GM23338 (cell line): ENCODE results near the gene CELF2. TPM values are rescaled to one million over a fixed set of nuclear protein-coding genes. Genes with fewer than 3 reads are reported as not detected.
A peak's percentile ranks its signal among the peaks of the same experiment; 100 is the strongest.

Experiments used
- ATAC-seq: fragments of 200-7000 bp; cut with Tn5 transposase; 3 replicates; pipeline ENCODE4 v1.9.1; 2020
- DNase-seq: peaks from one replicate; pipeline ENCODE4 v3.0.0-alpha.2; 2015; ENCODE audit warnings: low spot score
- H2AFZ ChIP-seq: fragments of 200-600 bp; sonication (generic); 2 replicates; pipeline ENCODE4 v1.8.0; 2016; ENCODE audit warnings: antibody characterized with exemption, mild to moderate bottlenecking, moderate library complexity
- H3F3A ChIP-seq: fragments of 200-600 bp; sonication (generic); replicated peaks from 2 replicates; pipeline ENCODE4 v1.8.0; 2017; ENCODE audit warnings: antibody characterized with exemption, mixed run types, low read depth
- H3K27ac ChIP-seq: fragments of 200-600 bp; sonication (generic); 2 replicates; pipeline ENCODE4 v1.6.1; 2016; ENCODE audit warnings: low read depth
- H3K27me3 ChIP-seq: fragments of 200-600 bp; sonication (generic); 2 replicates; pipeline ENCODE4 v1.8.0; 2016; ENCODE audit warnings: mild to moderate bottlenecking, mixed run types, moderate library complexity; ENCODE audit not compliant: insufficient read depth
- H3K36me3 ChIP-seq: fragments of 200-600 bp; sonication (generic); 2 replicates; pipeline ENCODE4 v1.8.0; 2016; ENCODE audit warnings: mild to moderate bottlenecking; ENCODE audit not compliant: insufficient read depth
- H3K4me1 ChIP-seq: fragments of 200-600 bp; sonication (generic); 2 replicates; pipeline ENCODE4 v1.8.0; 2016; ENCODE audit warnings: mild to moderate bottlenecking, moderate library complexity; ENCODE audit not compliant: insufficient read depth
- H3K4me2 ChIP-seq: fragments of 200-600 bp; sonication (generic); 2 replicates; pipeline ENCODE4 v1.7.1; 2017; ENCODE audit warnings: mixed run types
- H3K4me3 ChIP-seq: fragments of 200-600 bp; sonication (generic); 2 replicates; pipeline ENCODE4 v1.6.1; 2016; ENCODE audit warnings: mixed run types
- H3K79me2 ChIP-seq: fragments of 200-600 bp; sonication (generic); replicated peaks from 2 replicates; pipeline ENCODE4 v1.8.0; 2017; ENCODE audit warnings: mild to moderate bottlenecking; ENCODE audit not compliant: insufficient read depth
- H3K9me2 ChIP-seq: fragments of 200-600 bp; sonication (generic); 2 replicates; pipeline ENCODE4 v1.8.0; 2017; ENCODE audit not compliant: insufficient read depth
- H4K20me1 ChIP-seq: fragments of 200-600 bp; sonication (generic); replicated peaks from 2 replicates; pipeline ENCODE4 v1.8.0; 2017; ENCODE audit warnings: mild to moderate bottlenecking; ENCODE audit not compliant: insufficient read depth
- H3K27ac Mint-ChIP-seq: 2 replicates; pipeline ENCODE4 v1.8.0; 2020; ENCODE audit warnings: inconsistent platforms, mild to moderate bottlenecking, moderate library complexity, mixed read lengths
- H3K27me3 Mint-ChIP-seq: 3 replicates; pipeline ENCODE4 v1.8.0; 2022; ENCODE audit warnings: low read depth, mild to moderate bottlenecking, moderate library complexity, mixed read lengths, inconsistent platforms; ENCODE audit not compliant: insufficient read depth, poor library complexity
- H3K36me3 Mint-ChIP-seq: 3 replicates; pipeline ENCODE4 v1.8.0; 2021; ENCODE audit warnings: low read depth, mild to moderate bottlenecking, inconsistent platforms, moderate library complexity, mixed read lengths
- H3K4me1 Mint-ChIP-seq: 3 replicates; pipeline ENCODE4 v1.8.0; 2020; ENCODE audit warnings: mild to moderate bottlenecking, inconsistent platforms, mixed read lengths
- H3K4me3 Mint-ChIP-seq: 3 replicates; pipeline ENCODE4 v1.8.0; 2021; ENCODE audit warnings: moderate library complexity, mild to moderate bottlenecking, inconsistent platforms, mixed read lengths
- H3K9me3 Mint-ChIP-seq: 3 replicates; pipeline ENCODE4 v1.8.0; 2020; ENCODE audit warnings: moderate library complexity, mild to moderate bottlenecking, inconsistent platforms, mixed read lengths
- CREB1 ChIP-seq: fragments of 250-450 bp; sonication (Bioruptor Pico); IDR thresholded peaks from 2 replicates; pipeline ENCODE4 v1.5.0; 2020; ENCODE audit warnings: low read depth, mild to moderate bottlenecking, moderate library complexity
- ETS1 ChIP-seq: IDR thresholded peaks from 2 replicates; pipeline ENCODE4 v1.6.1; 2016; ENCODE audit warnings: antibody characterized with exemption
- JUNB ChIP-seq: IDR thresholded peaks from one replicate; pipeline ENCODE4 v1.6.1; 2016; ENCODE audit warnings: antibody characterized with exemption; ENCODE audit not compliant: unreplicated experiment
- NANOG ChIP-seq: IDR thresholded peaks from 2 replicates; pipeline ENCODE4 v1.6.1; 2016; ENCODE audit warnings: antibody characterized with exemption, borderline replicate concordance
- POLR2AphosphoS5 ChIP-seq: IDR thresholded peaks from 2 replicates; pipeline ENCODE4 v1.6.1; 2016; ENCODE audit warnings: antibody characterized with exemption, low read depth
- ZNF331 ChIP-seq: fragments of 250-450 bp; sonication (Bioruptor Pico); IDR thresholded peaks from 2 replicates; pipeline ENCODE4 v1.5.0; 2020; ENCODE audit warnings: low read depth, mild to moderate bottlenecking, moderate library complexity
- polyA plus RNA-seq: library from polyadenylated mRNA; unstranded; fragments of >200 nt; fragmentation: Nextera tagmentation; extraction: Ambion mirVana; gene quantifications from 2 replicates; pipeline ENCODE4 v1.2.1, GENCODE V29; 2016
- total RNA-seq: library from RNA; depleted of rRNA; stranded (reverse); fragments of >200 nt; shearing (Covaris generic); gene quantifications from 2 replicates; pipeline ENCODE4 v1.2.3, GENCODE V29; 2014
- TF ChIP-seq, protein P1 (sequence below): IDR thresholded peaks from one replicate; pipeline ENCODE4 v1.6.1; 2018; ENCODE audit warnings: antibody characterized with exemption; ENCODE audit not compliant: unreplicated experiment

The CELF2 gene
- total and polyA plus RNA-seq, 2 experiments from 2014 or later, result 18.1 to 22.5 TPM

GRCh38 chr10:11026773-11027172 is 9.1 kb downstream of the CELF2 start (continued):
- TF ChIP-seq ETS1 (no peak), ZNF331 (no peak), JUNB (no peak), POLR2AphosphoS5 (no peak), CREB1 (CRISPR knock-in tag) (no peak)
- TF ChIP-seq, protein P1, sequence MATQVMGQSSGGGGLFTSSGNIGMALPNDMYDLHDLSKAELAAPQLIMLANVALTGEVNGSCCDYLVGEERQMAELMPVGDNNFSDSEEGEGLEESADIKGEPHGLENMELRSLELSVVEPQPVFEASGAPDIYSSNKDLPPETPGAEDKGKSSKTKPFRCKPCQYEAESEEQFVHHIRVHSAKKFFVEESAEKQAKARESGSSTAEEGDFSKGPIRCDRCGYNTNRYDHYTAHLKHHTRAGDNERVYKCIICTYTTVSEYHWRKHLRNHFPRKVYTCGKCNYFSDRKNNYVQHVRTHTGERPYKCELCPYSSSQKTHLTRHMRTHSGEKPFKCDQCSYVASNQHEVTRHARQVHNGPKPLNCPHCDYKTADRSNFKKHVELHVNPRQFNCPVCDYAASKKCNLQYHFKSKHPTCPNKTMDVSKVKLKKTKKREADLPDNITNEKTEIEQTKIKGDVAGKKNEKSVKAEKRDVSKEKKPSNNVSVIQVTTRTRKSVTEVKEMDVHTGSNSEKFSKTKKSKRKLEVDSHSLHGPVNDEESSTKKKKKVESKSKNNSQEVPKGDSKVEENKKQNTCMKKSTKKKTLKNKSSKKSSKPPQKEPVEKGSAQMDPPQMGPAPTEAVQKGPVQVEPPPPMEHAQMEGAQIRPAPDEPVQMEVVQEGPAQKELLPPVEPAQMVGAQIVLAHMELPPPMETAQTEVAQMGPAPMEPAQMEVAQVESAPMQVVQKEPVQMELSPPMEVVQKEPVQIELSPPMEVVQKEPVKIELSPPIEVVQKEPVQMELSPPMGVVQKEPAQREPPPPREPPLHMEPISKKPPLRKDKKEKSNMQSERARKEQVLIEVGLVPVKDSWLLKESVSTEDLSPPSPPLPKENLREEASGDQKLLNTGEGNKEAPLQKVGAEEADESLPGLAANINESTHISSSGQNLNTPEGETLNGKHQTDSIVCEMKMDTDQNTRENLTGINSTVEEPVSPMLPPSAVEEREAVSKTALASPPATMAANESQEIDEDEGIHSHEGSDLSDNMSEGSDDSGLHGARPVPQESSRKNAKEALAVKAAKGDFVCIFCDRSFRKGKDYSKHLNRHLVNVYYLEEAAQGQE, result no peak

GRCh38 chr10:11034762-11035161 is 17.1 kb downstream of the CELF2 start:
- no peak overlapping the region for H3K4me3 ChIP-seq
- no peaks in the 10 kb centered on the region for H3K9me3 Mint-ChIP-seq
- H4K20me1 ChIP-seq, result no peaks in the 10 kb centered on the region
- H3K9me2 ChIP-seq, result peaks cover 6% of the 10 kb centered on the region; the same call in 1 of the 2 replicates
- peak overlapping the region; percentile 85 for H3K27ac Mint-ChIP-seq
- peaks cover 35% of the 10 kb centered on the region for H3K4me1 Mint-ChIP-seq
- H3K4me3 Mint-ChIP-seq, result no peak overlapping the region
- peak overlapping the region; percentile 28; the same call in 1 of the 2 replicates for H3K4me2 ChIP-seq
- ATAC-seq, result no peak
- no peaks in the 10 kb centered on the region for H3K27me3 ChIP-seq
- TF ChIP-seq ETS1, result no peak
- H3K36me3 Mint-ChIP-seq, result no peaks in the 10 kb centered on the region
- DNase-seq, result no peak
- no peak overlapping the region for H2AFZ ChIP-seq
- no peaks in the 10 kb centered on the region for H3K27me3 Mint-ChIP-seq
- H3K27ac ChIP-seq, result peak overlapping the region; percentile 65; the same call in 1 of the 2 replicates
- H3F3A ChIP-seq, result no peaks in the 10 kb centered on the region
- H3K4me1 ChIP-seq, result peaks cover 12% of the 10 kb centered on the region
- peaks cover 16% of the 10 kb centered on the region for H3K79me2 ChIP-seq
- no peaks in the 10 kb centered on the region for H3K36me3 ChIP-seq

DNA sequence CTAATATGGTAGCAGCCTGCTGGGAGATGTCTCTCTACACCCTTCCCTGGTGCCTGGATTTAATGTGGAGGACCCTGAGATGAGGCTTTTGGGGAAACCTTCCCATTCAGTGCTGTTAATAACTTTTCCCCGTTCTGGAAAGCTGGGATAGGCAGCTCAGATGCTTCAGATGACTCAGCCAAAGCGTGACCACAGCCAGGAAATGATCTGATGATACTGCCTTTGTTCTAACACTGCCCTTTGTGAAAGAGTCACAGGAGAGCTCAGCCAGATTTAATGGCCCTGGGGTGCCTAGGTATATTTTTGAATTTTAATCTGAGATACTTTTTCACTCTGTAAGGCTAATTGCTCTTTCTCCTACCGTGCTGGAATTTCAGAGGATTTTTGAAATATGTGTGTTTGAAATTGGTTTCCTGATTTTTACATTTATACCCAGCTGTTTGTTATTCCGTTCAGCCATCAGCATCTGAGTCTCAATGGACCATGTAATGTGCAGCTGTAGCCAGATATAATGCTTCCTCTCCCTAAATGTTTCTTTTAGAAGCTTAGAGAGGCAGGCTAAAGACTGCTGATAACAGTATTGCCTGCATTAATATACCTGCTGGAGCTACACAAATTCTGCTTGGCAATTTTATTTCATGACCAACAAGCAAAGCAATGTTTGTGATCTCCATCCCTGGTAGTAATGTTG is 17.8 kb downstream of the CELF2 start:
- peak overlapping the region; percentile 28 for H3K4me2 ChIP-seq
- TF ChIP-seq CREB1 (CRISPR knock-in tag), result no peak
- TF ChIP-seq NANOG, result peak; percentile 62; the same call in 1 of the 2 replicates
- H3K4me1 ChIP-seq, result peaks cover 12% of the 10 kb centered on the region
- H3K36me3 ChIP-seq, result no peaks in the 10 kb centered on the region
- H4K20me1 ChIP-seq, result no peaks in the 10 kb centered on the region
- Mint-ChIP-seq H3K27ac (peak overlapping the region; percentile 85), H3K27me3 (no peaks in the 10 kb centered on the region), H3K9me3 (no peaks in the 10 kb centered on the region), H3K4me3 (no peak overlapping the region), H3K36me3 (no peaks in the 10 kb centered on the region), H3K4me1 (peaks cover 35% of the 10 kb centered on the region)
- no peaks in the 10 kb centered on the region for H3K27me3 ChIP-seq
- DNase-seq (peak; percentile 59), ATAC-seq (peak; percentile 80)
- peaks cover 4% of the 10 kb centered on the region; the same call in 1 of the 2 replicates for H3K9me2 ChIP-seq
- peaks cover 15% of the 10 kb centered on the region for H3K79me2 ChIP-seq
- no peak overlapping the region; the same call in 1 of the 2 replicates for H3K4me3 ChIP-seq
- H3F3A ChIP-seq, result no peaks in the 10 kb centered on the region
- peak overlapping the region; percentile 65; the same call in 1 of the 2 replicates for H3K27ac ChIP-seq
- H2AFZ ChIP-seq, result no peak overlapping the region
